DMS153 (cell line): ENCODE results near the gene CACNA1I.

Source experiments
- DNase-seq: peaks from one replicate; lab custom pipeline; 2025; lab: John Stamatoyannopoulos, UW

CACNA1I gene

DNA sequence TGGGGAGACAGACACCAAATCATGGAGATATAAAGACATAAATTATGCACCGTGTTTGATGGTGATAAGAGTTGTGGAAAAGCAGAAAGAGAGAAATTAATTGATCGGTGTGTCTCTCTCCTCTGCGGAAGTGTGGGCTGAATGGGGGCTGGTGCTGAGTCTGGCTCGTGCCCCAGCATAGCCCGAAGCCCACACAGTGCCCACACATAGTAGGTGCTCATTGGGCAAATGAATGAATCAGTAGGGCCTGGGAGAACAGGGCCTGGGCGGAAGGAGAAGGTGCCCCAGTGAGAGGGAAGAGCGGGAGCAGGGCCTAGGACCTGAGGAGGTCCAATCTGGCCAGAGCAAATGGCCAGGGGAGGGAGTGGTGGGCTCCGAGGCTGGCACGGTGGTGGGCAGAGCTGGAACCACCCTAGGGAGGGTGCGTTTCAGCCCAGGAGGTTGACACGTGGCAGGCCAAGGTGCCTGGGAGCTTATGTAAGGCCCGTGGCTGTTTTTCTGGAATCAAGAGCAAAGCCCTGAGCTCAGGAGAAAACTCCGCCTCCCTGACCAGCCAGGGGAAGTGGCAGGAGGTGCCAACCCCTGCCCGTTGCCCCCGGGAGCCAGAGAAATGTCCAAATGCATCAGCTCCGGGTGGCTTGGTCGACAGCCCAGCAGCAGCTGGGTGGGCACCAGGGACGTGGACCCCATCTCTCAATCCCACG lies 2.1 kb upstream of the CACNA1I start:
- no peak for DNase-seq

DNA sequence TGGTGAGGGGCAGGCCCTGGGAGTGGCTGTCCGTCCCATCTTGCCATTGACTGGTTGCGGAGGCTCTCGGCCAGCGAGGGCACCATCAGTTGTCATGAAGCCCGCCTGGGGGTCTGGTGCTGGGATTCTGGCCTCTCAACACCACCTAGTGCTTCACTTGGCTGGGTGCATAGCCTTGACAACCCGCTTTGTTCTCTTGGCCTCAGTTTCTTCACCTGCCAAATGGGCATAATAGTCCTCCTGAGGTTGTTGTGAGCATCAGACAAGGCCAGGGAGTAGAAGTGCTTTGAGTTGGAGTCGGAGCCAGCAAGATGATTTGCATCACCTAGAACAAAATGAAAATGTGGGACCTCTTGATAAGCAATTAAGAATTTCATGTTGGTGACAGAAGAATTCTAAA lies 1.5 kb upstream of the CACNA1I start:
- no peak for DNase-seq

DNA sequence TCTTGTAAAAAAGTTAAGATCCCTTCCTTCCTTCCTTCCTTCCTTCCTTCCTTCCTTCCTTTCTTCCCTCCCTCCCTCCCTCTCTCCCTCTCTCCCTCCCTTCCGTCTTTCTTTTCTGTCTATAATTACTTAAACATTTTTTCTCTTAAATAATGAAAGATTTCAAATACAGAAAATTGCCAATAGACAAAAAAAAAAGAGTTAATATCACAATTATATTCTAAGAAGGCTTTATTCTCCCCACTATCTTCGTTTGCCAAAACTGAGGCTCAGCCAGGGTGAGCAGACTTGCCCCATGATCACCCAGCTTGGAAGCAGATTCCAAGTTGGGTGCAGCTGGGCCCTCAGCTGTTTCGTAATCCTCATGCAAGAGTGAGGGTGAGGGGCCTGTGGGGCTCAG lies 327 bp upstream of the CACNA1I start:
- no peak for DNase-seq

DNA sequence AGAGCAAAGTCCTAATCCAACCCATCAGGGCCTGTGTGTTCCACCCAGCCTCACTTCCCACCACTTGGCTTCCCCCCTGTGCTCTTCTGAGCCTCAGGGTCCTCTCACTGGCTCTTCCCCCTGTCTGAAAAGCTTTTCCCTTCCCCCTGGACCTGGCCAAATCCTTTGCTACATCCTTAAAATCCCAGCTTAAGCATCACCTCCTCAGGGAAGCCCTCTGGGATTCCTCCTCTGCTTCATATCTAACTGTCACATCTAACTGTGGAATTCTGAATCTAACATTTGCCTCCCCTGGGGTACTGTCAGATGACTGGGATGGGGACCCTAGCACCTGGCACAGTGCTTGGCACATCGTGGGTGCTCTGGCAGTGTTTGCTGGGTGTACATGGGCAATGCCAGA lies 985 bp downstream of the CACNA1I start:
- DNase-seq: no peak

DNA sequence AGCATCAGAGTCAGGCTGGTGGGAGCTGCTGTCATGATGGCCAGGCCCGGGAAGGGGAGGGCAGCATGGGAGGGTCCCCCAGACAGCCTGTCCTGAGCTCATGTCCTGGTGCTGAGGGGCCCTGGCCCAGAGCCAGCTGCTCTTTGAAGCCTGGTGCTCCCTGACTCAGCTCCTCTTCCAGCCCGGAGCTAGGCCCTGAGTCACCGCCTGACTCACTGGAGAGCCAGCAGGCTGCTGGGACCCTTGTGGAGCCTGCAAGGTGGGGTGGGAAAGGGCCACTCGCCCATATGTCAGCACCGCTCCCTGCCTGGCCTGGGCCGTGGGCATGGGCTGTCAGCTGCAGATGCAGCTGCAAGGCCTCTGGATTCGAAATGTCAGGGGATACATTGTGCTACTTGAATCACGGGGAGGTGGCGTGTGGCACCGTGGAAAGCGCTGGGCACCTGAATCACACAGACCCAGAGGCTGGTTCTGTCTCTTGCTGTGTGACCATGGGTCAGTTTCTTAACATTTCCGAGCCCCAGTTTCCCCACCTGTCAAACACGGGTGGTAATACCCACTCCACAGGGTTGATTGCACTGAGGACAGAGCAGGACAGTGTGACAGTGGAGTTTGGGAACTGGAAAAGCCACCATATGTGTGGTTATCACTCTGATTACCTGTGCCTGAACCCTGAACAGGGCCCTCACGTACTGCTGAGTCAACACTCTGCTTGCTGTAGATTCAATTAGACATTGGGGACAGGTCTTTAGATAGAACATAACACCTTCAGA lies 4.4 kb downstream of the CACNA1I start:
- no peak for DNase-seq

DNA sequence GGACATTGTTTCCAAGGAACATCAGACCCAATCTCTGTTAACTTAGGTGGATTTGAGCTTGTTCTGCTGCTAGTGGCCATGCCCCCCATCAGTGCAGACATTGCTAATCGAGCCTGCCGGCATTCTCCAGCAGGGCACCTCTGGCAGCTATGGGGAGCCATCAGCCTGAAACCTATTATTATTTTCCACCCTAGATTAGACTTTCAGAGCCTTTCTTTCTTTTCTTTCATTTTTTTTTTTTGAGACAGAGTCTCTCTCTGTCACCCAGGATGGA lies 4.9 kb downstream of the CACNA1I start:
- DNase-seq: no peak

DNA sequence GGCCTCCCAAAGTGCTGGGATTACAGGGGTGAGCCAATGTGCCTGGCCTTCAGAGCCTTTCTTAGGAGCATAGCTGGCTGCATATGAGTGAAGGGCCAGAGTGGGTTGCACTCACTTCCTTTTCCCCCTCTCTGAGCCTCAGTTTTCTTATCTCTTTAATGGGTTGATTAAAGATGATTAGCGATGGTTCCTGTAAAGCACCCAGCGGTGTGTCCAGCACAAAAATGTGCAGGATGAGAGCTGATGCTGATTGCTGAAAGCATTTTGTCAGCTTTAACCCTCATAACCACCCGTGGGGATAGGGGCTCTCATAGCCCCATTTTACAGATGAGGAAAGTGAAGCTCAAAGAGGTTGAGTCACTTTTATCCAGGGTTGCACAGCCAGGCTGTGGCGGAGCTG lies 5.5 kb downstream of the CACNA1I start:
- no peak for DNase-seq

DNA sequence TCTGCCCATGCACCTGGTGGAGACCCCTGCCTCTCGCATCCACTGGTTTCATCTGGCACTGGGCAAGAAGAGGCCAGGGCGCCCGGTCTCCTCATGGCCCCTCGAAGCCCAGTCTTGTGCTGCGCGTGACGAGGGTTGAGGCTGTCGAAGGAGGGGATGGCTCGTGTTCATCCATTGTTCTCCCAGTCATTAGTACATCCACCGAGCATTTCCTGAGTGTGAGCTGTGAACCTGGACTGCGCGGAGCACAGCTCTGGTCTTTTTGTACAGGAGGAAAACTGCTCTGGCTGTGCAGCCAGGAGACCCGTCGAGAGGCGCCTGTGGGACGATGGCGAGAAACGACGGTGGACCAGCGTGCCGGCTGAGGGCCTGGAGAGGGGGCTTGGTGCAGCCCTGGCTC lies 6.8 kb downstream of the CACNA1I start:
- no peak for DNase-seq

DNA sequence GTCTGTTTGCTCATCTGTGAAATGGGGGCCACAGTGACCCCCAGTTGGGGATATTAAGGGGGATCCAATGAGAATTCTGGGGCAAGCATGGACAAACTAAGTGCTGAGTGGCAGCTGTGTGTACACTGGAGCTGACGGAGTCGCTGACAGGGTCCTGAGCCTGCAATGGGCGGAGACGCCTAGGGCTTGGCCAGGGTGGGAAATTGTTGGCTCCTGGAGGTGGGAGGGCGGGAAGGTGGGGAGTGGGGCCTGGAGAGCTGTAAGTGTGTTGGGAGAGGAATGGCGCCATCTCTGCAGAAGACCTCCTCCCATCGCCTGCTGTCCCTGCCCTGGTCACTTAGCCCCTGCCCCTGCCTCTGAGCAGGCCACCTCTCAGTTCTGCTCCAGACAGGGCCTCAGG lies 7.3 kb downstream of the CACNA1I start:
- DNase-seq: no peak

DNA sequence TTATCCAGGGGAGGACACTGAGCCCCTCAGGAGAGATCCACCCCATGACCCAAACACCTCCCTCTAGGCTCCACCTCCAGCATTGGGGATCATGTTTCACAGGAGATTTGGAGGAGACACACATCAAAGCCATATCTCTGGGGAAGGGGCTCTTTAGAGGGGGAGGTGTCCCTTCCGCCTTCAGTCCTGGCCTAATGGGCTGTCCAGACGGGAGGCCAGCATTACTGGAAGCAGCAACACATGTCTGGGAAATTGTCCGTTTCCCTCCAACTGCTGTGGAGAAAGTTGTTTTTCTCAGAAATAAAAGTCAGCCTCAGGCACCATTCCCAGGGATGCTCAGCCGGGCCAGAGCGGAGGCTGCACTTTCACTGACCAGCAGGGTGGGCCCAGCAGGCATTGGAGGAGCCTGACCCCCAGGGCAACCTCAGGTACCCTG lies 9.5 kb downstream of the CACNA1I start:
- no peak for DNase-seq

DNA sequence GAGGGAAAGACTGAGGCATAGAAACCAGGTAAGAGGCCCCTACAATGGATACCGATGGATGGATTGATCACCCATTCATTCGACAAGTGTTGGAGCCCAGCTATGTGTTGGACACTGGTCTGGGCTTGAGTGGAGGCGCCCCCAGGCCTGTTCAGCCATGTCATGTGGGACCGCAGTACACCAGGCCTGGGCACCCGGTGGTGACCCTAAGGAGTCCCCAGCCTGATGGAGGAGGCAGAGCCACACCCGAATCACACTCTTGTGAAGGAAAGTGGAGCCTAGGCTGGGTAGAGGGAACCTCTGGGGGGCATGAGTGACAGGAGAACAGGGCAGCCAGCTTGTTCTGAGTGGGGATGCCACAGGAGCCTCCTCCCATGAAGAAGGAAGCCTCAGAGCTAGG lies 10.2 kb downstream of the CACNA1I start:
- DNase-seq: no peak

DNA sequence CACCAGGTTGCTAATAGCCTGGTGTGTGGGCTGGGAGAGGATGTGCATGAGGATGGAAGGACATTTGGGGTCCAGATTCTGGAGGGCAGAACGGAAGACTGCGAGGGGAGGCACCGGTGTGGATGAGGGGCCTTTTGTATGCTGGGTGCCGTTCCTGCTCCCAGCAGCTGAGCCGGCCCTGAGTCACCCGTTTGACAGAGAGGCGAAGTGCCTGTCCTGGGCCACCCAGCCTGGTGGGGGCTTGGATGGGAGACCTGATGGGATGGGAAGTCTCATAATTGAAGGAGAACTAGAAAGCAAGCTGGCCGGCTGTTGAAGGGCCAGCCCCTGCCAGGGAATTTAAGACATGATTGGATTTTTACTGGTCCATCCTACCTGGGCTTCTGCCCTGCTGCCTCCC lies 10.8 kb downstream of the CACNA1I start:
- no peak for DNase-seq

DNA sequence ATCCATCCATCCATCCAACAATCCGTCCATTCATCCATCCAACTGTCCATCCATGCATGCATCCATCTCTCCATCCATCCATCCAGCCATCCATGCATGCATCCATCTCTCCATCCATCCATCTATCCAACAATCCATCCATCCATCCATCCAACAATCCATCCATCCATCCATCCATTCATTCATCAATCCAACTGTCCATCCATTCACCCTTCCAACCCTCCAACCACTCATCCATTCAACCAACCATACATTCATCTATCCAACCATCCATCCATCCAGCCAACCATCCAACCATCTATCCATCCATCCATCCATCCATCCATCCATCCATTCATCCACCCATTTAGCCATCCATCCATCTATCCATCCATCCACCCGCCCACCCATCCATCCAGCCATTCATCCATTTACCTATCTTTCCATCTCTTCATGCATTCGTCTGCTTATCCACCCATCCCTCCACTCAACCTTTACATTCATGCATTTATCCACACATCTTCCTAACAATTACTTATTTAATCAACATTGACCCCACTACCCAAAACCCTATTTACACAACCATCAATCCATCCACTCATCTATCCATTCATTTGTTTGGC lies 12.6 kb downstream of the CACNA1I start:
- DNase-seq: no peak

DNA sequence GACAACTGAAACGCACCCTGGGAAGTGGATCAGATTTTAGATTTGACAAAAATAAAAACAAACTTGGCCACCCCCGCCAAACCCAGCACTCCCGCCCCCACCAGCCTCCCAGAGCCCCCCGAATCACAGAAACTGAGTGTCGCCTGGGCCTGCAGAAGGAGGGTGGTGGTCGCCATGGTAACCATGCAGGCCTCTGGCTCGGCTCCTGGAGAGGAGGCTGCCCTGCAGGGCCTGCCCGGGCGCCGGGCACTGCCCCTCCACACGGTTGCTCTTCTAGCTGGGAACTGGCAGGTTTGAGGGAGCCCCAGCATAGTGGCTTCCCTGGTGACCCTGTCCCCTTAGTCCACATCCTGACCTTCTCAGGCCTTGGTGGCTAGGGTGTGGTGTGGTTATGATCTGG lies 19.3 kb downstream of the CACNA1I start:
- no peak for DNase-seq

DNA sequence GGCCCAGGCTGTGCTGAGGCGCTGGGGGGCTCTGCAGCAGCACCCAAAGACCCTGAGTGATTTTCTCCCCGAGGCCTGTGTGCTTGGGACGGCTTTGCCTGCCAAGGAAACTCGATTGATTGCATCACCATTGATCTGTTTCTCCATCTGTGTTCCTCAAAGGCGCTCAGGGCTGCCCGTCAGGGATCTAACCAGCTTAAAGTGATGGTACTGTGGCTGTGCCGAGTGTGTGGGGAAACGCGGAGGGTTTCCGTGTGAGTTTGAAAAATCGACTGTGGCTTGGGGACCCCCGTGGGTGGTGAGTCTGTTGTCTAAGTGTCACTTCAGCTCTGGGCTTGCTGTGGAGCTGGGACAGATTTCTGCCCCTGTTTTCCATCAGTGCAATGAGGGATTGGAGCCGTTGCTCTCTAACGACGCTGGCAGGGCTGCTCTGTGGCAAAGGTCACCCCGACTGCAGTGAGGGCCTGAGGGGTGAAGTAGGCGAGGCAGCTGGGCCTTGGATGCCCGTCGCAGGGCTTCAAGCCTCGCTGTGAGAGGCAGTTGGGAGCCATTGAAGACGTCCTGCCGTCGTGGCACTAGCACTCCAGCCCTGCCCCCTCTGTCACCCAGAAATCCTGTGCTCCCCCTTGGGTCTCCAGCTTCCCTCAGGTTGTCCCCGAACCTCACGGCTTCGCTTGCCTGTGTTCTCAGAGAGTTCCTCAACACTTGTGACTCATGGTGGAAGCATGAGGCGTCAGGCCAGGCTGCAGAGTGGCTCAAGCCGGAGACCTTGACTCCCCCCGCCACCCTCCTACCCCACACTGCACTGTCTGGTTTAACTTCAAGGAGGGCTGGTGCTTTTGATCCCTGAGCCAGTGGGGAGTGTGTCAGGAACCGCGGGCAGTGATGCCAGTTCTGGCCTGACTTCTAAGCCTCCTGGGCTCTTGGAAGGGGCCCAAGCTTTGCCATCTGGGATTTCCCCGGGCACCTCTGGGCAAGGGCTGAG lies 21.8 kb downstream of the CACNA1I start:
- DNase-seq: no peak

DNA sequence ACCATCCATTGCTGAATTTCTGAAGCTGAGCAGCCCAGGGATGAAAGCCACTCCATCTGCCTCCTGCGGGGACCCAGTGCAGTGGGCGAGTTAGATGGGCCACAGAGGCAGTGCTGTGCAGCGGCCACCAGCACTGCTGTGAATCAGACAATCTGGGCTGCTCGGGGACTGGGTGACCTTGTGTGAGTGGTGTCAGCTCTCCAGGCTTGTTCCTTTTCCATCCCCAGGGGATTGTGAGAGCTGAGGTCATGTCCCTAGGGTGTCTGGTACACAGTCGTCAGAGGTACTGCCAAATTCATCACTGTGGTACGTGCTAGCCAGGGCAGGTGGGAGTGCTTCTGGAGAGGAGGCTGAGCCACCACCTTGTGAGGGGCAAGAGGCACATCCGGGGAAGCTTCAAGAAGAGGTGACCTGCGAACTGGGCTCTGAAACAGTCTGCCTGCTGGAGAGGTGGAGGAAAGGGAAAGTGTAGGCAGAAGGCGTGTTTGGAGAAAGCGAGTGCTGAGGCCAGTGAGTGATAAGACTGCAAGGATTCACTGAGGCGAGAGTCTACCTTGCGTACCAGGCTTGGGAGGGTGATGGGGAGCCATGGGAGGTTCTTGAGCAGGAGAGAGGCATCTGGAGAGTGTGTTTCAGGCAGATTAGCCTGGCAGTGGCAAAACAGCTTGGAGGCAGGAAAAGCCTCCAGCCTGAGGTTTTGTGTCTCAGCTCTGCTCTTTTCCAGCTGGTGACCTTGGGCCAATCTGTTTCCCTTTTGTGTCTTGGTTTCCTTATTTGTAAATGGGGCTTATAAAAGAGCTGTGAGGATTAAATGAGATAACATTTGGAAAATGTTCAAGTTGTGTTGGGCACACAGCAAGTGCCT lies 22.7 kb downstream of the CACNA1I start:
- peak; percentile 33 for DNase-seq

DNA sequence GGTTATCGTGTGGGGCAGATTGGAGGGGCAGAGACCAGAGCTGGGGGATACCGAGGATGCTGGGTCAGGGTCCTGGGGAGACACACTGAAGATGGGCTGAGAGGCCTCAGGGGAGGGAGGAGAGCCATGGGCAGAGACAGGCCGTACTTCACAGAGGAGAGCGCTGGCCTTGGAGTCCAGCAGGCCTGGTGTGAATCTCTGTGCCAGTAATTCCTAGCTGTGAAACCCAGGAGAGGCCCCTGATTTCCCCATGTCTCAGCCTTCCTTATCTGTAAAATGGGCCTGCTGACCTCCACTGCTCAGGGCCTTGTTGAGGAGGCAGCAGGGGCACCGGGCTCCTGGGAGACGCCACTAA lies 23.4 kb downstream of the CACNA1I start:
- DNase-seq: no peak

DNA sequence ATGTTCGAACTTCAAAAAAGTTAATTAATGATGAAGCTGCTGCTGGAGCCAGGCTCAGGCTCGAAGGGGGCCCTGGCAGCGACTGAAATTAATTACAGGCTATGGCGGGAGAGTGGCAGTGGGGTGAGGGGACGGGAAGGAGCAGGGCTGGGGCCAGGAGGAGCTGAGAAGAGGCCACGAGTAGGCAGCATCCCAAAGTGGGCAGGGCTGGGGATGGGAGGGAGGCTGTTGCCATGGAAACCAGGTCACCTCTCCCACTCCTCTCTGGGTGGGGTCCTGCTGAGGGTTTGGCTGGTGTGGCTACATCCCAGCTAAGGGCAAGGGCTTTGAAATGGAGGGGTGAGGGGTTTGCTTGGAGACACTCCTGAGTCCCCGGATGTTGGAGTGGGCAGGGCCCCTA lies 23.9 kb downstream of the CACNA1I start:
- DNase-seq: no peak

DNA sequence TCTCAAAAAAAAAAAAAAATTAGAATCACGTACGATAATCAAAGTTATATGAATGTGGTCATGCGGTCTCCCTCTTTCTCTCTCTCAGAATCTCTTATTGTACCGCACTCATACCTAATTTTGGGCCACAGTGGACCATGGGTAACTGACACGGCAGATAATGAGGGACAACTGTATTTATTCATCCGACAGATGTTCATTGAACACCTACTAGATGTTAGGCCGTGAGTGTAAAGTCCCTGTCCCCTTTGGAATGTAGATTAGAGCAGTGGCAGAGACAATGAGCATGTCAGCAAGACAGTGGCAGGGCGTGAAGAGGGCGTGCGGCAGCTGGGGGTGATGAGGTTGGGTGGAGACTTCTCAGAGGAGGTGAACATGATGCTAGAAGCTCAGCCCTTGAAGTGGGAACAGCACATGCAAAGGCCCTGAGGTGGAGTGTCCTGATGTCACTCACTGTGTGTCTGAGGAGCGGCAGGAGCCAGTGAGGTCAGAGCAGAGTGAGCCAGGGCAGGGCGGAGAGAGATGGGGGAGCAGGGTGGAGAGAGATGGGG lies 25.1 kb downstream of the CACNA1I start:
- no peak for DNase-seq

DNA sequence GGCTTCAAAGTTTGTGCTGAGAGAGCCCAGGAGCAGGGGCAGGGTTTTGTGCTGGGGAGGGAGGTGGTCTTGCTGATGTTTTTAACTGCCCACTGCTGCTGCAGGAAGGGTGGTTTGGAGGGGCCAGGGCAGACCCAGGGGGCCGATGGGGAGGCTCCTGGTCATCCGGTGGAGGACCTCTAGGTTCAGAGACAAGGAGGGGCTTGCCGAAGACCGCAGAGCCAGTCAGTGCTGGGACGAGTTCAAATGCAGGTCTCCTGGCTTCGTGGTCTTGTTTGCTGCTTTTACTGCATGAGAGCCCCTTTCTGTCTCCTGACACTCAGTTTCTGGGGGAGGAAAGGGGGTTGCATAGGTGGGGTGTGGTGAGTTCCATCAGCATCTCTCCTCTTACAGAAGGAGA lies 26.0 kb downstream of the CACNA1I start:
- DNase-seq: no peak

DNA sequence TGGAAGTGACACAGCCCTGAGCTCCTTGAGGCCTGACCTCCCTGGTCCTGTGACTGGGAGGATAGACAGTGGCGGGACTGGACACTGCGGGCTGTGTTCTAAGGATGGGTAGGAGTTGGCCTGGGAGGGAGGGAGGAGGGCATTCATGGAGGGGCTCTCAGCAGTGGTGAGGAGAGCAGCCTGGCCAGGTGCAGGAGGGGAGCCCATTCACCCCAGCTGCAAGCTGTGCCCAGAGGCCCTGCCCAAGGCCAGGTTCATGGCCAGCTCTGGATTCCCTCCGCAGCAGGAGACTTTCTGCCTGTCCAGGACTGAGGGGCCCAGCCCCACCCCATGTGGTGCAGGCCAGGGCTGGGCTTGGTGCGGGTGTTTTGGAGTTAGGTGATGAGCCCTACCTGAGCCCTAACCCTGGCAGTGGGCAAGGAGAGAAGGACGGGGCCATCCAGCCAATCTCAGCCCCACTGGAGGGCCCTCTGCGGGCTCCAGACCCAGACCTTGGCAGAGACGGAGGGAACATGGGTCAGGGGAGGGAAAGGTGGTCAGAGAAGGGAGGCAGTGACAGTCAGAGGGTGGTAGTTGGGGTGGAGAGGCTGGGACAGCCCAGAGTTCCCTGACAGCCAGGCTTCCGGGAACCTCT lies 26.8 kb downstream of the CACNA1I start:
- DNase-seq: no peak
